ENCODE measurements around the gene PYGO1.
"Not testable (repeated sequence)": the region's sequence is repeated elsewhere in the genome, so short reads cannot be mapped to it uniquely, and the experiment has no call there.

PYGO1 gene

DNA sequence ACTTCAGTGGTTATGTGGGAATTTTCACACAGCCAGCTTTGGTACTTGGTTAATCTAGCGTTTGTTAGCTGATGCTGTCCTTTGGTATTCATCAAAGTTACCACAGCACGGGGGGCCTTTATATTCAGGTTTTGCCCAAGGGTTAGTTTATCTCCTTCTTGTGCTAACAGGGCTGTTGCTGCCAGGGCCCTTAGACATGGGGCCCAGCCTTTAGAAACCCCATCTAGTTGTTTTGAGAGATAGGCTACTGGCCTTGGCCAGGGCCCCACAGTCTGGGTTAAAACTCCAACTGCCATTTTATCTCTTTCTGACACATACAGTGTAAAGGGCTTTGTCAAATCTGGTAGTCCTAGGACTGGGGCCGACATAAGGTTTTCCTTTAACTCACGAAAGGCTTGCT, 72.7 kb downstream of the PYGO1 start:
- H2AFZ ChIP-seq (ENCODE audit: low read depth, low read length, severe bottlenecking): no peak overlapping the region
- no peaks in the 10 kb centered on the region for H3K9me3 ChIP-seq (ENCODE audit: insufficient read depth, low read length)

GRCh38 chr15:55514414-55514850, 73.7 kb downstream of the PYGO1 start:
- TF ChIP-seq EZH2phosphoT487 (conservative IDR thresholded peaks at IDR 0.05; ENCODE audit: low read length): no peak
- TF ChIP-seq, protein P1, sequence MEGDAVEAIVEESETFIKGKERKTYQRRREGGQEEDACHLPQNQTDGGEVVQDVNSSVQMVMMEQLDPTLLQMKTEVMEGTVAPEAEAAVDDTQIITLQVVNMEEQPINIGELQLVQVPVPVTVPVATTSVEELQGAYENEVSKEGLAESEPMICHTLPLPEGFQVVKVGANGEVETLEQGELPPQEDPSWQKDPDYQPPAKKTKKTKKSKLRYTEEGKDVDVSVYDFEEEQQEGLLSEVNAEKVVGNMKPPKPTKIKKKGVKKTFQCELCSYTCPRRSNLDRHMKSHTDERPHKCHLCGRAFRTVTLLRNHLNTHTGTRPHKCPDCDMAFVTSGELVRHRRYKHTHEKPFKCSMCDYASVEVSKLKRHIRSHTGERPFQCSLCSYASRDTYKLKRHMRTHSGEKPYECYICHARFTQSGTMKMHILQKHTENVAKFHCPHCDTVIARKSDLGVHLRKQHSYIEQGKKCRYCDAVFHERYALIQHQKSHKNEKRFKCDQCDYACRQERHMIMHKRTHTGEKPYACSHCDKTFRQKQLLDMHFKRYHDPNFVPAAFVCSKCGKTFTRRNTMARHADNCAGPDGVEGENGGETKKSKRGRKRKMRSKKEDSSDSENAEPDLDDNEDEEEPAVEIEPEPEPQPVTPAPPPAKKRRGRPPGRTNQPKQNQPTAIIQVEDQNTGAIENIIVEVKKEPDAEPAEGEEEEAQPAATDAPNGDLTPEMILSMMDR (IDR thresholded peaks at IDR 0.05; ENCODE audit: insufficient read depth, low read length, poor library complexity, severe bottlenecking): no peak
- H3K27me3 ChIP-seq (ENCODE audit: low read length): no peaks in the 10 kb centered on the region
- no peaks in the 10 kb centered on the region for H3K79me2 ChIP-seq (ENCODE audit: insufficient read depth, low read length)
- no peak overlapping the region for H2AFZ ChIP-seq (ENCODE audit: low read depth, low read length, severe bottlenecking)
- no peaks in the 10 kb centered on the region for H3K9me2 ChIP-seq (replicated peaks; ENCODE audit: insufficient read depth, low read length)
- H3K36me3 ChIP-seq (ENCODE audit: low read length): no peaks in the 10 kb centered on the region
- H3F3A ChIP-seq (ENCODE audit: insufficient read depth): no peaks in the 10 kb centered on the region
- H3K9ac ChIP-seq (ENCODE audit: low read length): no peak overlapping the region
- no peak overlapping the region for H3K4me3 ChIP-seq (ENCODE audit: insufficient read depth, low read length, poor library complexity, severe bottlenecking)
- no peaks in the 10 kb centered on the region for H4K20me1 ChIP-seq (ENCODE audit: low read depth, low read length)
- no peak overlapping the region for H3K27ac ChIP-seq (ENCODE audit: low read depth, low read length)
- H3K4me2 ChIP-seq (ENCODE audit: low read depth, low read length, poor library complexity, severe bottlenecking): no peak overlapping the region
- H3K9me3 ChIP-seq (ENCODE audit: insufficient read depth, low read length): no peaks in the 10 kb centered on the region

More for the DNA sequence above, 72.7 kb downstream of the PYGO1 start:
- Histone ChIP-seq H3K27me3 (ENCODE audit: low read length) (no peaks in the 10 kb centered on the region), H3K27ac (ENCODE audit: low read depth, low read length) (no peak overlapping the region), H3K79me2 (ENCODE audit: insufficient read depth, low read length) (no peaks in the 10 kb centered on the region), H3K9me2 (replicated peaks; ENCODE audit: insufficient read depth, low read length) (no peaks in the 10 kb centered on the region), H3K4me2 (ENCODE audit: low read depth, low read length, poor library complexity, severe bottlenecking) (no peak overlapping the region), H3K9ac (ENCODE audit: low read length) (no peak overlapping the region), H3K36me3 (ENCODE audit: low read length) (no peaks in the 10 kb centered on the region), H3K4me3 (ENCODE audit: insufficient read depth, low read length, poor library complexity, severe bottlenecking) (no peak overlapping the region), H3F3A (ENCODE audit: insufficient read depth) (no peaks in the 10 kb centered on the region), H4K20me1 (ENCODE audit: low read depth, low read length) (no peaks in the 10 kb centered on the region)
- TF ChIP-seq, protein P1 (IDR thresholded peaks at IDR 0.05; ENCODE audit: insufficient read depth, low read length, poor library complexity, severe bottlenecking): no peak
- TF ChIP-seq EZH2phosphoT487 (conservative IDR thresholded peaks at IDR 0.05; ENCODE audit: low read length): no peak

GRCh38 chr15:55513621-55514413, 74.3 kb downstream of the PYGO1 start:
- not testable (repeated sequence) for H3K79me2 ChIP-seq (ENCODE audit: insufficient read depth, low read length); H3F3A ChIP-seq (ENCODE audit: insufficient read depth); H3K27me3 ChIP-seq (ENCODE audit: low read length); H3K9me3 ChIP-seq (ENCODE audit: insufficient read depth, low read length); H4K20me1 ChIP-seq (ENCODE audit: low read depth, low read length); H3K9me2 ChIP-seq (replicated peaks; ENCODE audit: insufficient read depth, low read length); H3K4me3 ChIP-seq (ENCODE audit: insufficient read depth, low read length, poor library complexity, severe bottlenecking); H3K27ac ChIP-seq (ENCODE audit: low read depth, low read length); H3K36me3 ChIP-seq (ENCODE audit: low read length); H3K4me2 ChIP-seq (ENCODE audit: low read depth, low read length, poor library complexity, severe bottlenecking); H2AFZ ChIP-seq (ENCODE audit: low read depth, low read length, severe bottlenecking); H3K9ac ChIP-seq (ENCODE audit: low read length)

DNA sequence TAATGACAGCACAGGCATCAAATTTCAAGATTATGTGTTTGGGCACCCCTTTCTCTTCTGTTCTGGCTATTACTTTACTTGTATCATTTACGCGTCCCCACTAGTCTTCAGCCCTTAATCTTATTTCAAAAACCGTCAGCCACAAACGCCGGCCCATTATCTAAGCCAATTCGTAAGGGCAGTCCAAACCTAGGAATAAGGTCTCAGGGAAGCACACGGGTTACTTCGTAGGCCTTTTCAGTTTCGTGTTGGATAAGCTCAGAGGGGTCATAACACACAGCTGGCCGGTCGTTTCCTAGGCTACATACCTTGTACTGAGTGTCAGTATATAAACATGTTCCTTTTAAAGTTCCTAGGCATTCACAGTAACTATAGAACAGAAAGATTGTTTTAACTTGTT, 75.0 kb downstream of the PYGO1 start:
- Histone ChIP-seq H3K9ac (ENCODE audit: low read length) (no peak overlapping the region), H3K27me3 (ENCODE audit: low read length) (no peaks in the 10 kb centered on the region), H4K20me1 (ENCODE audit: low read depth, low read length) (no peaks in the 10 kb centered on the region), H3K4me2 (ENCODE audit: low read depth, low read length, poor library complexity, severe bottlenecking) (no peak overlapping the region), H3K79me2 (ENCODE audit: insufficient read depth, low read length) (no peaks in the 10 kb centered on the region), H3K9me2 (replicated peaks; ENCODE audit: insufficient read depth, low read length) (no peaks in the 10 kb centered on the region), H3K27ac (ENCODE audit: low read depth, low read length) (no peak overlapping the region), H3K9me3 (ENCODE audit: insufficient read depth, low read length) (no peaks in the 10 kb centered on the region), H3K4me3 (ENCODE audit: insufficient read depth, low read length, poor library complexity, severe bottlenecking) (no peak overlapping the region), H3K36me3 (ENCODE audit: low read length) (no peaks in the 10 kb centered on the region), H2AFZ (ENCODE audit: low read depth, low read length, severe bottlenecking) (no peak overlapping the region), H3F3A (ENCODE audit: insufficient read depth) (no peaks in the 10 kb centered on the region)
- TF ChIP-seq, protein P1 (IDR thresholded peaks at IDR 0.05; ENCODE audit: insufficient read depth, low read length, poor library complexity, severe bottlenecking): no peak
- no peak for TF ChIP-seq EZH2phosphoT487 (conservative IDR thresholded peaks at IDR 0.05; ENCODE audit: low read length)
